Measurements from ENCODE around the gene FBN1.

FBN1 gene

DNA sequence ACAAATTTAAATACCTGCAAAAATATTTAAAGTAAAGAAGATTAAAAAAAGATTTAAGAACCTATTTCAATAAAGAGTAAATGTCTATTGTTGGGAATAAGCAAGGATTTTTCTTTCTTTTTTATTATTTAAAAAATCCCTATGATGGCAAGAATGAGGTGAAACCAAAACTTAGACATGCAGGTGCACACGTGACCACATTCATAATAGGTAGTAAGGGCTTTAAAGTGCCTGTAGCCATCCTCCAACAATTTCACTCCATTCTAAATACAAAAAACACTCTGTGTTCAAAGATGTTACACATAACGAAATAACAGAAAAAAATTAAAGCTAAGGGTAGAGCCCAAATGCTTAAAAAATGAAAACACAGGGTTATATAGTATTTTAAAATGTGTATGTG, 74.0 kb downstream of the FBN1 start:
- no peak overlapping the region for H3K23ac ChIP-seq (ENCODE audit: low read depth, low read length, poor library complexity)
- no CpG with 5 or more reads among the region's 2 CpGs for WGBS, 2 donors (ENCODE audit: extremely low coverage in 2 of 2, insufficient read length in 2 of 2, insufficient replicate concordance in 1 of 2)
- H3K79me1 ChIP-seq (ENCODE audit: low read depth, low read length): no peaks in the 10 kb centered on the region
- H3K9ac ChIP-seq (ENCODE audit: low read depth, low read length, poor library complexity): no peak overlapping the region
- H3K4me1 ChIP-seq (ENCODE audit: control insufficient read depth in 2 of 2, insufficient read depth in 1 of 2, low read depth in 1 of 2, low read length in 2 of 2): peaks cover 7 to 9% of the 10 kb centered on the region in 2 donors
- H2AFZ ChIP-seq (ENCODE audit: low read length): no peak overlapping the region
- no peak for DNase-seq (ENCODE audit: low spot score)
- no peak overlapping the region for H2AK5ac ChIP-seq (ENCODE audit: low read depth, low read length)
- H4K91ac ChIP-seq (ENCODE audit: low read depth, low read length, poor library complexity): no peak overlapping the region
- no peak overlapping the region for H2BK5ac ChIP-seq (ENCODE audit: low read length)
- H3K4ac ChIP-seq (ENCODE audit: low read length): no peak overlapping the region
- no peaks in the 10 kb centered on the region for H3K36me3 ChIP-seq (replicated peaks in 1 of 2; ENCODE audit: control insufficient read depth in 2 of 2, insufficient read depth in 2 of 2, low read length in 2 of 2)
- H3K18ac ChIP-seq (ENCODE audit: low read length): no peak overlapping the region
- no peak overlapping the region for H2BK120ac ChIP-seq (ENCODE audit: low read depth, low read length)
- H3K4me3 ChIP-seq (ENCODE audit: low read length in 2 of 2): no peak overlapping the region
- no peak overlapping the region for H3K4me2 ChIP-seq (ENCODE audit: insufficient read depth, low read length, poor library complexity, severe bottlenecking)
- no peaks in the 10 kb centered on the region for H3K27me3 ChIP-seq (ENCODE audit: control insufficient read depth in 3 of 3, insufficient read depth in 3 of 3, low read depth in 1 of 3, low read length in 3 of 3)
- no peak overlapping the region for H3K27ac ChIP-seq (replicated peaks; ENCODE audit: low read length)
- H3K14ac ChIP-seq (ENCODE audit: low read length): no peak overlapping the region
- peaks cover 0 to 12% of the 10 kb centered on the region in 2 donors for H3K9me3 ChIP-seq (replicated peaks in 1 of 2; ENCODE audit: control insufficient read depth in 2 of 2, insufficient read depth in 1 of 2, low read depth in 1 of 2, low read length in 2 of 2)
- H2BK15ac ChIP-seq (ENCODE audit: low read length): no peak overlapping the region
- no peak overlapping the region for H2BK12ac ChIP-seq (ENCODE audit: low read length)
- no peak overlapping the region for H4K8ac ChIP-seq (ENCODE audit: low read depth, low read length)

DNA sequence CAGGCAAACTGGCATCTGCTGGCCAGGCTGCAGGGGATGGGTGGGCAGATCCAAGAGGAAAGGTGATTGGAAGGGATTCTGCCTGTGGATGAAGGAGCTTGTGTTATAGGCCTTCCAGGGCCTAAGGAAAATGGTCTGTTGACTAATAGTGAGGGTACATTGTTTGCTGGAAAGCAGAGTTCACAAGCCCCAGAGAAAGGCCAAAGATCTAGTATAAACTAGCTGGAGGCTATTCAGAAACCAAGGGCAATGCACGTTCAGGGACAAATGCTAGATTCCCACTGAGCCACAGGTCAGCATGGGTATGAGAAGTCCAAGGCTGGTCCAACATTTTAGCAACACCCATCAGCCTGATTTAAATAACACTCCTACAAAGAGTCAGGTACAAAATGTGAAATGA, 74.7 kb downstream of the FBN1 start:
- Histone ChIP-seq H2BK5ac (ENCODE audit: low read length) (no peak overlapping the region), H3K4me3 (ENCODE audit: low read length in 2 of 2) (no peak overlapping the region), H3K79me1 (ENCODE audit: low read depth, low read length) (no peaks in the 10 kb centered on the region), H3K18ac (ENCODE audit: low read length) (no peak overlapping the region), H2AK5ac (ENCODE audit: low read depth, low read length) (no peak overlapping the region), H3K4me1 (ENCODE audit: control insufficient read depth in 2 of 2, insufficient read depth in 1 of 2, low read depth in 1 of 2, low read length in 2 of 2) (peaks cover 7 to 9% of the 10 kb centered on the region in 2 donors), H3K4me2 (ENCODE audit: insufficient read depth, low read length, poor library complexity, severe bottlenecking) (no peak overlapping the region), H3K23ac (ENCODE audit: low read depth, low read length, poor library complexity) (no peak overlapping the region), H3K14ac (ENCODE audit: low read length) (no peak overlapping the region), H2BK120ac (ENCODE audit: low read depth, low read length) (no peak overlapping the region), H3K27ac (replicated peaks; ENCODE audit: low read length) (no peak overlapping the region), H3K9ac (ENCODE audit: low read depth, low read length, poor library complexity) (no peak overlapping the region), H2BK12ac (ENCODE audit: low read length) (no peak overlapping the region), H3K27me3 (ENCODE audit: control insufficient read depth in 3 of 3, insufficient read depth in 3 of 3, low read depth in 1 of 3, low read length in 3 of 3) (no peaks in the 10 kb centered on the region), H4K91ac (ENCODE audit: low read depth, low read length, poor library complexity) (no peak overlapping the region), H3K4ac (ENCODE audit: low read length) (no peak overlapping the region), H2BK15ac (ENCODE audit: low read length) (no peak overlapping the region), H3K36me3 (replicated peaks in 1 of 2; ENCODE audit: control insufficient read depth in 2 of 2, insufficient read depth in 2 of 2, low read length in 2 of 2) (no peaks in the 10 kb centered on the region), H3K9me3 (replicated peaks in 1 of 2; ENCODE audit: control insufficient read depth in 2 of 2, insufficient read depth in 1 of 2, low read depth in 1 of 2, low read length in 2 of 2) (peaks cover 0 to 12% of the 10 kb centered on the region in 2 donors), H2AFZ (ENCODE audit: low read length) (peak overlapping the region; percentile 70), H4K8ac (ENCODE audit: low read depth, low read length) (no peak overlapping the region)
- WGBS, 2 donors (ENCODE audit: extremely low coverage in 2 of 2, insufficient read length in 2 of 2, insufficient replicate concordance in 1 of 2): no CpG with 5 or more reads among the region's 1 CpG
- no peak for DNase-seq (ENCODE audit: low spot score)

DNA sequence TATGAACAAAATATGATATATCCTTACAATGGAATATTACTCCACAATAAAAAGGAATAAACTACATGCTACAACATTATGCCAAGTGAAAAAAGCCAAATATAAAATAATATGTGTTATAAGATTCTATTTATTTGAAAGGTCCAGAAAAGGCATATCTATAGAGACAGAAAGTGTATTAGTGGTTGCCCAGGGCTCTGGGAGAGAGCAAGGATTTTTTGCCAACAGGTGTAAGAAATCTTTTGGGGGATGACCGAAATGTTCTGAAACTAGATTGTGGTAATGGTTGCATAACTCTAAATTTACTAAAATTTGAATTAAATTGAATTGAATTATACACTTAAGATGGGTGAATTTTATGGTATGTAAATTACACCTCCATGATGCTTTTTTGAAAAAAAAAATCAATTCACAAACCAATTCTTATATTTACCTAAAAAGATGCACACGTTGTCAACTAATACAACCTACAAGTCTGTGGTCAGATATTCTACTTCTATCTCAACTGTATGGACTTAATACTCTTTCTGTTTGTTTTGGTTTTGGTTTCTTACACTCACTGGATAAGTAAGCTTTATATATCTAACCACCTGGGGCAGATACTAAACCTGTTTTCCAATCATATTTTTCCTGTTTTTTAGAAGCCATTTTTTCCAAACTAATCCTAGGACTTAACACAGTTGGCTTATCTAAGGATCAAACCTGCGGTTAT, 75.8 kb downstream of the FBN1 start:
- H2BK15ac ChIP-seq (ENCODE audit: low read length): no peak overlapping the region
- no peak overlapping the region for H3K23ac ChIP-seq (ENCODE audit: low read depth, low read length, poor library complexity)
- H2BK5ac ChIP-seq (ENCODE audit: low read length): no peak overlapping the region
- no peaks in the 10 kb centered on the region for H3K79me1 ChIP-seq (ENCODE audit: low read depth, low read length)
- peaks cover 0 to 12% of the 10 kb centered on the region in 2 donors for H3K9me3 ChIP-seq (replicated peaks in 1 of 2; ENCODE audit: control insufficient read depth in 2 of 2, insufficient read depth in 1 of 2, low read depth in 1 of 2, low read length in 2 of 2)
- H3K4me2 ChIP-seq (ENCODE audit: insufficient read depth, low read length, poor library complexity, severe bottlenecking): no peak overlapping the region
- peaks cover 7 to 9% of the 10 kb centered on the region in 2 donors for H3K4me1 ChIP-seq (ENCODE audit: control insufficient read depth in 2 of 2, insufficient read depth in 1 of 2, low read depth in 1 of 2, low read length in 2 of 2)
- no peak overlapping the region for H3K14ac ChIP-seq (ENCODE audit: low read length)
- no peak overlapping the region for H2BK12ac ChIP-seq (ENCODE audit: low read length)
- no peak overlapping the region for H2AK5ac ChIP-seq (ENCODE audit: low read depth, low read length)
- H3K9ac ChIP-seq (ENCODE audit: low read depth, low read length, poor library complexity): no peak overlapping the region
- no peak overlapping the region for H3K18ac ChIP-seq (ENCODE audit: low read length)
- H3K4ac ChIP-seq (ENCODE audit: low read length): no peak overlapping the region
- no peak overlapping the region for H2AFZ ChIP-seq (ENCODE audit: low read length)
- no peak overlapping the region for H4K91ac ChIP-seq (ENCODE audit: low read depth, low read length, poor library complexity)
- H3K4me3 ChIP-seq (ENCODE audit: low read length in 2 of 2): no peak overlapping the region
- no peaks in the 10 kb centered on the region for H3K36me3 ChIP-seq (replicated peaks in 1 of 2; ENCODE audit: control insufficient read depth in 2 of 2, insufficient read depth in 2 of 2, low read length in 2 of 2)
- no CpG with 5 or more reads among the region's 3 CpGs for WGBS, 2 donors (ENCODE audit: extremely low coverage in 2 of 2, insufficient read length in 2 of 2, insufficient replicate concordance in 1 of 2)
- H3K27ac ChIP-seq (replicated peaks; ENCODE audit: low read length): no peak overlapping the region
- H3K27me3 ChIP-seq (ENCODE audit: control insufficient read depth in 3 of 3, insufficient read depth in 3 of 3, low read depth in 1 of 3, low read length in 3 of 3): no peaks in the 10 kb centered on the region
- no peak overlapping the region for H2BK120ac ChIP-seq (ENCODE audit: low read depth, low read length)
- no peak for DNase-seq (ENCODE audit: low spot score)
- no peak overlapping the region for H4K8ac ChIP-seq (ENCODE audit: low read depth, low read length)

DNA sequence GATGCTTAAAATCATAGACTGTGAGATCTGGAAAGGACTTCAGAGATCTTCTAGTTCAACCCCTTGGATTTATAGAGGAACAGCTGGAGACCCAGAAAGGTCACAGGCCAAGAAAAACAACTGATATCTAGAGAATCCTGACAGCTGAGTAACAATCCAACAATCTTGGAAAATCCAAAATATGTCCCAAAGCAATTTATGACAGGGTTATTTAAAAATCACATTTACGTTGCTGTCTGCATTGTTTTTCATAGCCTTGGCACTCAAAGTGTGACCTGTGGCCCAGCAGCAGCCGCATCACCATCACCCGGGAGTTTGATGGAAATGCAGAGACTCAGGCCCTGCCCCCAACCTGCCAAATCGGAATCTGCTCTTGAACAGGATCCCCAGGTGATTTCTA, 78.8 kb downstream of the FBN1 start:
- H2BK12ac ChIP-seq (ENCODE audit: low read length): no peak overlapping the region
- peaks cover 0 to 12% of the 10 kb centered on the region in 2 donors for H3K9me3 ChIP-seq (replicated peaks in 1 of 2; ENCODE audit: control insufficient read depth in 2 of 2, insufficient read depth in 1 of 2, low read depth in 1 of 2, low read length in 2 of 2)
- no peaks in the 10 kb centered on the region for H3K27me3 ChIP-seq (ENCODE audit: control insufficient read depth in 3 of 3, insufficient read depth in 3 of 3, low read depth in 1 of 3, low read length in 3 of 3)
- no peak overlapping the region for H2BK15ac ChIP-seq (ENCODE audit: low read length)
- H2AK5ac ChIP-seq (ENCODE audit: low read depth, low read length): no peak overlapping the region
- no peak overlapping the region for H3K27ac ChIP-seq (replicated peaks; ENCODE audit: low read length)
- H3K4ac ChIP-seq (ENCODE audit: low read length): no peak overlapping the region
- H2BK120ac ChIP-seq (ENCODE audit: low read depth, low read length): no peak overlapping the region
- no peak overlapping the region for H2BK5ac ChIP-seq (ENCODE audit: low read length)
- no CpG with 5 or more reads among the region's 4 CpGs for WGBS, 2 donors (ENCODE audit: extremely low coverage in 2 of 2, insufficient read length in 2 of 2, insufficient replicate concordance in 1 of 2)
- H3K4me2 ChIP-seq (ENCODE audit: insufficient read depth, low read length, poor library complexity, severe bottlenecking): no peak overlapping the region
- H3K23ac ChIP-seq (ENCODE audit: low read depth, low read length, poor library complexity): no peak overlapping the region
- no peak overlapping the region for H4K91ac ChIP-seq (ENCODE audit: low read depth, low read length, poor library complexity)
- no peak for DNase-seq (ENCODE audit: low spot score)
- H3K14ac ChIP-seq (ENCODE audit: low read length): no peak overlapping the region
- no peaks in the 10 kb centered on the region for H3K79me1 ChIP-seq (ENCODE audit: low read depth, low read length)
- no peak overlapping the region for H4K8ac ChIP-seq (ENCODE audit: low read depth, low read length)
- no peak overlapping the region for H3K4me3 ChIP-seq (ENCODE audit: low read length in 2 of 2)
- H3K9ac ChIP-seq (ENCODE audit: low read depth, low read length, poor library complexity): no peak overlapping the region
- no peaks in the 10 kb centered on the region for H3K36me3 ChIP-seq (replicated peaks in 1 of 2; ENCODE audit: control insufficient read depth in 2 of 2, insufficient read depth in 2 of 2, low read length in 2 of 2)
- no peak overlapping the region for H2AFZ ChIP-seq (ENCODE audit: low read length)
- peaks cover 8 to 11% of the 10 kb centered on the region in 2 donors for H3K4me1 ChIP-seq (ENCODE audit: control insufficient read depth in 2 of 2, insufficient read depth in 1 of 2, low read depth in 1 of 2, low read length in 2 of 2)
- H3K18ac ChIP-seq (ENCODE audit: low read length): no peak overlapping the region
